HepG2 (cell line): Measurements from ENCODE around the gene NXPE4. TPM values are rescaled to one million over a fixed set of nuclear protein-coding genes. Genes with fewer than 3 reads are reported as not detected.

ENCODE experiments used
- ATAC-seq: fragments of 200-7000 bp; cut with Tn5 transposase; 3 replicates; pipeline ENCODE4 v1.9.1; 2020; ENCODE audit warnings: mild to moderate bottlenecking, moderate library complexity
- BruUV-seq: library from RNA; stranded (reverse); fragments of 400-500 nt; replicated peaks from 2 replicates; lab custom pipeline; 2021; lab: Mats Ljungman, UMichigan
- CTCF ChIA-PET: fragments of 300-600 bp; formaldehyde crosslinking; extraction: SDS; loops from one replicate; lab custom pipeline; 2021; ENCODE audit warnings: low total read pairs, inconsistent platforms, low intra/inter-chr PET ratio; lab: Yijun Ruan, JAX
- POLR2A ChIA-PET: fragments of 350-600 bp; sonication (Branson Sonifier 250); formaldehyde crosslinking; loops from one replicate; lab custom pipeline; 2020; ENCODE audit warnings: antibody characterized with exemption, inconsistent platforms; lab: Yijun Ruan, JAX
- DNase-seq: peaks from one replicate; pipeline ENCODE4 v3.0.0-alpha.2; 2015; ENCODE audit warnings: low spot score
- FAIRE-seq: peaks from 3 replicates; lab custom pipeline; 2011; peaks lifted over from hg19 to GRCh38; lab: Jason Lieb, UNC
- H2AFZ ChIP-seq: one replicate; pipeline ENCODE4 v1.6.1; 2011; ENCODE audit warnings: low read length, inconsistent platforms
- H3K27ac ChIP-seq: fragments of 300-600 bp; 3 replicates; pipeline ENCODE4 v1.8.0; 2011; ENCODE audit warnings: mixed run types, mild to moderate bottlenecking, mixed read lengths, low read length, inconsistent platforms; ENCODE audit not compliant: insufficient read depth; ENCODE audit errors: extremely low read length
- H3K27me3 ChIP-seq, 2 experiments: fragments of 200-600 bp in 1 of 2; 2 replicates in 1 of 2; 3 replicates in 1 of 2; pipeline versions ENCODE4 v1.6.0 to v1.8.0; 2011; ENCODE audit warnings: low read length in 2 of 2, mild to moderate bottlenecking in 2 of 2, moderate library complexity in 2 of 2, inconsistent platforms in 1 of 2; ENCODE audit not compliant: insufficient read depth in 2 of 2, control insufficient read depth in 1 of 2
- H3K36me3 ChIP-seq, 2 experiments: fragments of 200-600 bp in 1 of 2; replicated peaks in 1 of 2; 2 replicates in 1 of 2; 3 replicates in 1 of 2; pipeline versions ENCODE4 v1.5.1 to v1.8.0; 2011; ENCODE audit warnings: low read length in 2 of 2, inconsistent platforms in 1 of 2; ENCODE audit not compliant: insufficient read depth in 2 of 2, control insufficient read depth in 1 of 2
- H3K4me1 ChIP-seq: 2 replicates; pipeline ENCODE4 v1.5.1; 2012; ENCODE audit warnings: low read length, inconsistent platforms; ENCODE audit not compliant: insufficient read depth
- H3K4me2 ChIP-seq: 2 replicates; pipeline ENCODE4 v1.6.0; 2011; ENCODE audit warnings: low read depth, low read length, inconsistent platforms
- H3K4me3 ChIP-seq, 3 experiments: fragments of 200-600 bp in 1 of 3; sonication (generic), shearing (Covaris generic) in 1 of 3; replicated peaks in 1 of 3; 2 replicates each; pipeline ENCODE4 v1.5.1; 2011 to 2016; ENCODE audit warnings: low read length in 3 of 3, inconsistent platforms in 2 of 3, low read depth in 2 of 3, mild to moderate bottlenecking in 2 of 3, control low read depth in 1 of 3, mixed read lengths in 1 of 3; ENCODE audit not compliant: insufficient read depth in 1 of 3
- H3K79me2 ChIP-seq: one replicate; pipeline ENCODE4 v1.6.1; 2011; ENCODE audit warnings: low read length, inconsistent platforms; ENCODE audit not compliant: insufficient read depth
- H3K9ac ChIP-seq: 2 replicates; pipeline ENCODE4 v1.6.0; 2011; ENCODE audit warnings: mild to moderate bottlenecking, low read depth, low read length, inconsistent platforms; ENCODE audit not compliant: insufficient read depth
- H3K9me3 ChIP-seq: 2 replicates; pipeline ENCODE4 v1.5.1; 2012; ENCODE audit warnings: mild to moderate bottlenecking, low read length
- H4K20me1 ChIP-seq: 2 replicates; pipeline ENCODE4 v1.6.0; 2011; ENCODE audit warnings: inconsistent platforms, mild to moderate bottlenecking, low read length, moderate library complexity; ENCODE audit not compliant: insufficient read depth
- GATAD2A ChIP-seq: IDR thresholded peaks from 2 replicates; pipeline ENCODE4 v1.6.1; 2016
- MTA1 ChIP-seq: sonication (generic); formaldehyde crosslinking; IDR thresholded peaks from 2 replicates; pipeline ENCODE4 v1.4.0; 2020; ENCODE audit warnings: missing genetic modification reagents, mild to moderate bottlenecking, borderline replicate concordance
- MTA3 ChIP-seq: sonication (generic); formaldehyde crosslinking; IDR thresholded peaks from 2 replicates; pipeline ENCODE4 v1.4.0; 2020; ENCODE audit warnings: missing genetic modification reagents
- PRPF4 ChIP-seq: fragments of 200-400 bp; formaldehyde crosslinking; IDR thresholded peaks from 2 replicates; pipeline ENCODE4 v1.6.1; 2016; ENCODE audit warnings: low read length, low read depth; ENCODE audit not compliant: poor library complexity, severe bottlenecking
- YY1 ChIP-seq: IDR thresholded peaks from 2 replicates; pipeline ENCODE4 v1.6.1; 2011; ENCODE audit warnings: low read length, low read depth, moderate library complexity, mild to moderate bottlenecking; ENCODE audit not compliant: insufficient read depth, insufficient replicate concordance
- ZBTB7A ChIP-seq: sonication (generic); formaldehyde crosslinking; IDR thresholded peaks from 2 replicates; pipeline ENCODE4 v1.8.0; 2022; ENCODE audit warnings: mild to moderate bottlenecking, missing genetic modification reagents
- ZNF44 ChIP-seq: sonication (generic); formaldehyde crosslinking; IDR thresholded peaks from 2 replicates; pipeline ENCODE4 v1.5.1; 2020; ENCODE audit warnings: mild to moderate bottlenecking, missing genetic modification reagents
- ZNF652 ChIP-seq: IDR thresholded peaks from 2 replicates; pipeline ENCODE4 v1.6.1; 2016; ENCODE audit warnings: low read depth, borderline replicate concordance
- ZNF841 ChIP-seq: sonication (generic); formaldehyde crosslinking; IDR thresholded peaks from 2 replicates; pipeline ENCODE4 v1.8.1; 2023; ENCODE audit warnings: missing genetic modification reagents, borderline replicate concordance
- ZSCAN9 ChIP-seq: IDR thresholded peaks from 2 replicates; pipeline ENCODE4 v1.6.1; 2016; ENCODE audit warnings: borderline replicate concordance
- WGBS: methylation state at CpG from one replicate; pipeline ENCODE4 v1.1.6; 2017; ENCODE audit warnings: low lambda C conversion rate; 5-methylcytosine and 5-hydroxymethylcytosine counted together
- in situ Hi-C: cut with HindIII; loops from 2 replicates; pipeline ENCODE4 v1.10.0; 2017; ENCODE audit warnings: low pct_unique_long_range_greater_than_20kb; ENCODE audit not compliant: extremely low pct_ligation_motif_present
- intact Hi-C: fragments of 100-400 bp; cut with micrococcal nuclease; formaldehyde crosslinking; loops from one replicate; pipeline ENCODE4 v1.10.0; 2022; ENCODE audit not compliant: unreplicated experiment
- polyA plus RNA-seq, 8 experiments: library from polyadenylated mRNA; depleted of rRNA in 3 of 8; stranded (reverse) in 7 of 8; unstranded in 1 of 8; fragments of >200 nt; fragmentation: Illumina TruSeq in 4 of 8; extraction: Trizol in 4 of 8; gene quantifications; 2 replicates each; pipeline versions ENCODE4 v1.2.1 to v1.2.3, GENCODE V29; 2011 to 2016; ENCODE audit warnings: low read depth in 4 of 8, missing spikeins in 1 of 8, mixed read lengths in 1 of 8; ENCODE audit not compliant: insufficient read depth in 1 of 8
- total RNA-seq, 5 experiments: library from RNA; depleted of rRNA; stranded (reverse); fragments of >200 nt; fragmentation: Illumina TruSeq; extraction: Trizol; gene quantifications; 2 replicates each; pipeline ENCODE4 v1.2.3, GENCODE V29; 2016; ENCODE audit warnings: low read depth in 1 of 5
- TF ChIP-seq, protein P1 (sequence below): sonication (generic); formaldehyde crosslinking; IDR thresholded peaks from 2 replicates; pipeline ENCODE4 v1.4.0; 2020; ENCODE audit warnings: missing genetic modification reagents, borderline replicate concordance

NXPE4 gene
- total and polyA plus RNA-seq, 2 of the 13 experiments (the other 11 are each of a cell fraction or from before 2014, with no cell fraction given) = not detected

DNA sequence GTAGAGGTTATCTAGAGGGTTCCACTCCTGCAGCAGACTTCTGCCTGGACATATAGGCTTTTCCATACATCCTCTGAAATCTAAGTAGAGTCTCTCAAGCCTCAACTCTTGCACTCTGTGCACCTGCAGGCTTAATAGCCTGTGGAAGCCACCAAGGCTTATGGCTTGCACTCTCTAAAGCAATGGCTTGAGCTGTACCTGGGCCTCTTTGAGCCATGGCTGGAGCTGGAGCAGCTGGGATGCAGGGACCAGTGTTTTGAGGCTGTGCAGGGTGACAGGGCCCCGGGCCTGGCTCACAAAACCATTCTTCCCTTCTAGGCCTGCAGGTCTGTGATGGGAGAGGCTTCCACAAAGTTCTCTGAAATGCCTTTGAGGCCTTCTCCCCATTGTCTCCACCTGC lies 2.9 kb upstream of the NXPE4 start:
- ChIA-PET POLR2A (no interaction called here), CTCF (no interaction called here)
- Histone ChIP-seq H3K27me3 (no peaks in the 10 kb centered on the region), H3K27ac (no peak overlapping the region), H2AFZ (no peak overlapping the region), H3K9ac (no peak overlapping the region), H4K20me1 (no peaks in the 10 kb centered on the region), H3K4me1 (no peaks in the 10 kb centered on the region), H3K79me2 (no peaks in the 10 kb centered on the region), H3K4me2 (no peak overlapping the region), H3K4me3 (no peak overlapping the region), H3K9me3 (no peaks in the 10 kb centered on the region; the same call in 1 of the 2 replicates), H3K36me3 (no peaks in the 10 kb centered on the region)
- FAIRE-seq (no peak), DNase-seq (no peak), ATAC-seq (no peak)
- no CpG with 5 or more reads among the region's 1 CpG for WGBS
- intact Hi-C loops = no loop called here
- in situ Hi-C loops = loop anchor here (25.0 kb wide), 1 partner anchor 261 kb away; no protein-coding TSS in a partner anchor
- TF ChIP-seq ZBTB7A (CRISPR knock-in tag) = no peak
- TF ChIP-seq YY1 = no peak
- TF ChIP-seq PRPF4 = no peak
- TF ChIP-seq ZSCAN9 (CRISPR knock-in tag) = no peak
- no peak for TF ChIP-seq ZNF44
- no peak for TF ChIP-seq GATAD2A (CRISPR knock-in tag)
- TF ChIP-seq MTA3 (CRISPR knock-in tag) = no peak
- no TSS peak for BruUV-seq

DNA sequence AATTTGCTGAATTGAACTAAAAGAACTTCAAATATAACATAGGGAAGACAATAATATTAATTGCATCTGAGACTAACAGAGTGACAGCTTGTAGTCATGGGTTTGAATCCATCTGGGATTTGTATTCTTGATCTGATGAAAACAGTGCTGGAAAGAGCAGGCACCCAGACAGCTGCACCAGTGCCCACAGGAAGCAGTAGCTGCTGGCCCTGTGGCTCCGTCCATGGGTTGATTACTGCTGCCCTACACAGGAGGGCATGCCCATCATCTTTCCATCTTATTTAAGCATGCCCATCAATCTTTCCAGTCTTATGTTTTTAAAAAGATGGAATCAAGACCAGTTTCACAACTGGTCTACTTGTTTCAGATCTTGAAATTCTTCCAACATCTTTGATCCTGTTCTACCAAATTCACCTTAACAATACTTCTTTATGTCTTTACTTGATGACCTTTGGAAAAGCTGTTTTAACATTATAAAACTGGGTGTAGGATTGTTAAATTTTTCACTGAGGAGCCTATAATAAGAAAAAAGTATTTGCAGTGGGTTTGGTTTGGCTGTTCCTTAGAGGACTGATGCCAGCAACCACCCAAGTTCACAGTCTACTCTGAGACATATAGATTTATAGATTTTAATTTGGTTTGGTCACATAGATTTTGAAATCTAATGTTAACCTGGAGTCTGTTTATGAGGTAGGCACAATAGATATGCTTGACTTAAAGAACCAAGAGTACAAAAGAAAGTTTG lies 761 bp upstream of the NXPE4 start:
- Histone ChIP-seq H4K20me1 (no peaks in the 10 kb centered on the region), H3K4me3 (no peak overlapping the region), H3K79me2 (no peaks in the 10 kb centered on the region), H3K27me3 (no peaks in the 10 kb centered on the region), H3K9ac (no peak overlapping the region), H3K27ac (no peak overlapping the region), H3K36me3 (no peaks in the 10 kb centered on the region), H3K4me1 (no peaks in the 10 kb centered on the region), H3K4me2 (no peak overlapping the region), H2AFZ (no peak overlapping the region), H3K9me3 (no peaks in the 10 kb centered on the region)
- ChIA-PET CTCF (no interaction called here), POLR2A (no interaction called here)
- BruUV-seq = no TSS peak
- no peak for TF ChIP-seq ZNF841 (CRISPR knock-in tag)
- TF ChIP-seq, protein P1, sequence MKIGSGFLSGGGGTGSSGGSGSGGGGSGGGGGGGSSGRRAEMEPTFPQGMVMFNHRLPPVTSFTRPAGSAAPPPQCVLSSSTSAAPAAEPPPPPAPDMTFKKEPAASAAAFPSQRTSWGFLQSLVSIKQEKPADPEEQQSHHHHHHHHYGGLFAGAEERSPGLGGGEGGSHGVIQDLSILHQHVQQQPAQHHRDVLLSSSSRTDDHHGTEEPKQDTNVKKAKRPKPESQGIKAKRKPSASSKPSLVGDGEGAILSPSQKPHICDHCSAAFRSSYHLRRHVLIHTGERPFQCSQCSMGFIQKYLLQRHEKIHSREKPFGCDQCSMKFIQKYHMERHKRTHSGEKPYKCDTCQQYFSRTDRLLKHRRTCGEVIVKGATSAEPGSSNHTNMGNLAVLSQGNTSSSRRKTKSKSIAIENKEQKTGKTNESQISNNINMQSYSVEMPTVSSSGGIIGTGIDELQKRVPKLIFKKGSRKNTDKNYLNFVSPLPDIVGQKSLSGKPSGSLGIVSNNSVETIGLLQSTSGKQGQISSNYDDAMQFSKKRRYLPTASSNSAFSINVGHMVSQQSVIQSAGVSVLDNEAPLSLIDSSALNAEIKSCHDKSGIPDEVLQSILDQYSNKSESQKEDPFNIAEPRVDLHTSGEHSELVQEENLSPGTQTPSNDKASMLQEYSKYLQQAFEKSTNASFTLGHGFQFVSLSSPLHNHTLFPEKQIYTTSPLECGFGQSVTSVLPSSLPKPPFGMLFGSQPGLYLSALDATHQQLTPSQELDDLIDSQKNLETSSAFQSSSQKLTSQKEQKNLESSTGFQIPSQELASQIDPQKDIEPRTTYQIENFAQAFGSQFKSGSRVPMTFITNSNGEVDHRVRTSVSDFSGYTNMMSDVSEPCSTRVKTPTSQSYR (CRISPR knock-in tag) = no peak
- no peak for TF ChIP-seq MTA1 (CRISPR knock-in tag)
- no peak for TF ChIP-seq ZNF652
- ATAC-seq (no peak), DNase-seq (no peak), FAIRE-seq (no peak)
- intact Hi-C loops (no loop called here), in situ Hi-C loops (loop anchor here (25.0 kb wide), 1 partner anchor 259 kb away; no protein-coding TSS in a partner anchor)
- 33% methylated on average over 1 of the region's 1 CpG for WGBS
